ENCODE data around the gene DBNDD2.

DNA sequence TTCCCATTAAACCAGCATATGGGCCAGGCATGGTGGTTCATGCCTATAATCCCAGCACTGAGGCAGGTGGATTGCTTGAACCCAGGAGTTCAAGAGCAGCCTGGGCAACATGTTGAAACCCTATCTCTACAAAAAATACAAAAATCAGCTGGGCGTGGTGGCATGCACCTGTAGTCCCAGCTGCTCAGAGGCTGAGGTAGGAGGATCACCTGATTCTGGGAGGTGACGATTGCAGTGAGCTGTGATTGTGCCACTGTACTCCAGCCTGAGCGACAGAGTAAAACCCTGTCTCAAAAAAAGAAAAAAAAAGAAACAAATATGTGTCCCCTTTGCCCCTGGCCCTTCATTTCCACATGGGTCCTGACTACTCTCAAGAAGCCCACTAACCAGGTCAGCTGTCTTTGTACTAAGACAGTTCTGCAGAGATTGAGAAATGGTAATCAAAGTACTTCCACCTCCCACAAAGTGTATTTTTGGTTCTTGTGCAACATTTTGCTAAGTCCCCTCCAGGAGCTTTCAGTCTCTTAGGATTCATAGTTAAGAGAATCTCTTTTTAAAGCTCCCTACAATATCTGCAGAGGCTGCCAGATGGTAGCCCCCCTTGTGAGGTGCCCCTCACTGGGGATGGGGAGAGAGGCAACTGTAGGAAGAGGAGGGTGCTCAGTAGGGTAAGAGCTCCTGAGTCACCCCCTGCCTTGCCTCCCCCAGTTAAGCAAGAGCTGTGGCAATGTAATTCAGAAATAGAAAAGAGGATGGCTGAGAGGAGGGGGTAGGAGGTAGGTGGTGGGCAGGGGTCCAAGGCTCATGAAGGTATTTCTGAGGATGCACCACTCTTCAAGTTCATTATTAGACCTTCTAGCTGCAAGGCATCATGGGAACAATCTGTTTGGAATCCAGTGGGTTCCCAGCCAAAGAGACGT is 44.9 kb downstream of the DBNDD2 start:
- TF ChIP-seq POLR2AphosphoS5 (IDR thresholded peaks at IDR 0.05) (no peak), POLR2A (IDR thresholded peaks at IDR 0.05) (no peak)
- TF ChIP-seq, protein P1, sequence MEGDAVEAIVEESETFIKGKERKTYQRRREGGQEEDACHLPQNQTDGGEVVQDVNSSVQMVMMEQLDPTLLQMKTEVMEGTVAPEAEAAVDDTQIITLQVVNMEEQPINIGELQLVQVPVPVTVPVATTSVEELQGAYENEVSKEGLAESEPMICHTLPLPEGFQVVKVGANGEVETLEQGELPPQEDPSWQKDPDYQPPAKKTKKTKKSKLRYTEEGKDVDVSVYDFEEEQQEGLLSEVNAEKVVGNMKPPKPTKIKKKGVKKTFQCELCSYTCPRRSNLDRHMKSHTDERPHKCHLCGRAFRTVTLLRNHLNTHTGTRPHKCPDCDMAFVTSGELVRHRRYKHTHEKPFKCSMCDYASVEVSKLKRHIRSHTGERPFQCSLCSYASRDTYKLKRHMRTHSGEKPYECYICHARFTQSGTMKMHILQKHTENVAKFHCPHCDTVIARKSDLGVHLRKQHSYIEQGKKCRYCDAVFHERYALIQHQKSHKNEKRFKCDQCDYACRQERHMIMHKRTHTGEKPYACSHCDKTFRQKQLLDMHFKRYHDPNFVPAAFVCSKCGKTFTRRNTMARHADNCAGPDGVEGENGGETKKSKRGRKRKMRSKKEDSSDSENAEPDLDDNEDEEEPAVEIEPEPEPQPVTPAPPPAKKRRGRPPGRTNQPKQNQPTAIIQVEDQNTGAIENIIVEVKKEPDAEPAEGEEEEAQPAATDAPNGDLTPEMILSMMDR (IDR thresholded peaks at IDR 0.05) = no peak
